Osteocyte (in vitro differentiated cells): ENCODE results near the gene LRIT2. TPM values are rescaled to one million over a fixed set of nuclear protein-coding genes. Genes with fewer than 3 reads are reported as not detected.
"Not testable (repeated sequence)": the region's sequence is repeated elsewhere in the genome, so short reads cannot be mapped to it uniquely, and the experiment has no call there.

Experiments used
- DNase-seq: peaks from one replicate; pipeline ENCODE4 v3.0.0; 2021; ENCODE audit warnings: mixed read lengths; ENCODE audit not compliant: unreplicated experiment; ENCODE audit errors: extremely low spot score
- H3K27ac Mint-ChIP-seq: one replicate; pipeline ENCODE4 v1.8.0; 2021; ENCODE audit warnings: mild to moderate bottlenecking, mixed read lengths; ENCODE audit not compliant: unreplicated experiment
- H3K27me3 Mint-ChIP-seq: one replicate; pipeline ENCODE4 v1.8.0; 2021; ENCODE audit warnings: mixed read lengths; ENCODE audit not compliant: unreplicated experiment
- H3K36me3 Mint-ChIP-seq: one replicate; pipeline ENCODE4 v1.8.0; 2021; ENCODE audit warnings: mixed read lengths; ENCODE audit not compliant: unreplicated experiment
- H3K4me1 Mint-ChIP-seq: one replicate; pipeline ENCODE4 v1.8.0; 2021; ENCODE audit warnings: mixed read lengths; ENCODE audit not compliant: unreplicated experiment
- H3K4me3 Mint-ChIP-seq: one replicate; pipeline ENCODE4 v1.8.0; 2021; ENCODE audit warnings: mild to moderate bottlenecking, moderate library complexity, mixed read lengths; ENCODE audit not compliant: unreplicated experiment
- H3K9me3 Mint-ChIP-seq: one replicate; pipeline ENCODE4 v1.8.0; 2021; ENCODE audit warnings: mixed read lengths; ENCODE audit not compliant: unreplicated experiment
- CTCF ChIP-seq: fragments of 200-600 bp; sonication (generic); IDR thresholded peaks from 2 replicates; pipeline ENCODE4 v1.5.0; 2021; ENCODE audit warnings: antibody characterized with exemption, mild to moderate bottlenecking, moderate library complexity
- total RNA-seq: library from RNA; stranded (reverse); gene quantifications from 2 replicates; pipeline ENCODE4 v1.2.1, GENCODE V29; 2021

LRIT2 gene
- total RNA-seq, 1 donor from 2014 or later, result not detected

DNA sequence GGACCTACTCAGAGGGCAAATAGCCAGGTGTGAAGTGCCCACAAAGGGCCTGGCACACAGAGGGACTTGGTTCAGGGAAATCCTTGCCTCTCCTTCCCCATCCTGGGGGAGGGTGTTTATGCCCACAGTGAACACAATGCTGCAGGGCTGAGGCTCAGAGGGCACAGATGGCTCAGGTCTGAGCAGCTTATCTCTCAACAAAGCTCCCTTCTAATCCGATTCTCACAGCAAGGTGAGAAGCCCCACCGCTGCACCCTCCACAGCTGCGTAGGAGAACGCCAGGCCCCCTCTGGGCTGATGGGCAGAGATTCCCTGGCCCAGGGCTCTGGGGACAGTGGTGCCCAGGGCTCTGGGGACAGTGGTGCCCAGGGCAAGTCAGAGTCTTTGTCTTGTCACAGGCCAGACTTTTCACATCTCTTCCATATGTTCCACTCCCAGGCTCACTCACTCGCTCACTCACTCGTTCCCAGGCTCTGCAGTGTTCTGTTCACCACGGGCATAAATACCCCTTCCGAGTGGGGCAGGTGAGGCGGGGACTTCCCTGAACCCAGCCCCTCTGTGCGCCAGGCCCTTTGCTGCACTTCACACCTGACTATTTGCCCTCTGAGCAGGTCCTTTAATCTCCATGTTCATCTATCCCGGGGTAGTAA lies 39.7 kb downstream of the LRIT2 start:
- no peak overlapping the region for H3K4me3 Mint-ChIP-seq
- no peaks in the 10 kb centered on the region for H3K36me3 Mint-ChIP-seq
- no peaks in the 10 kb centered on the region for H3K4me1 Mint-ChIP-seq
- no peak for TF ChIP-seq CTCF
- H3K9me3 Mint-ChIP-seq, result no peaks in the 10 kb centered on the region
- H3K27me3 Mint-ChIP-seq, result peaks cover 8% of the 10 kb centered on the region
- no peak for DNase-seq
- H3K27ac Mint-ChIP-seq, result no peak overlapping the region

- Mint-ChIP-seq H3K4me1 (no peaks in the 10 kb centered on the region), H3K27ac (no peak overlapping the region), H3K9me3 (no peaks in the 10 kb centered on the region), H3K36me3 (no peaks in the 10 kb centered on the region), H3K4me3 (no peak overlapping the region), H3K27me3 (peaks cover 8% of the 10 kb centered on the region)
- no peak for DNase-seq
- TF ChIP-seq CTCF, result no peak
Measured at GRCh38 chr10:84184517-84184916, 40.8 kb downstream of the LRIT2 start.

DNA sequence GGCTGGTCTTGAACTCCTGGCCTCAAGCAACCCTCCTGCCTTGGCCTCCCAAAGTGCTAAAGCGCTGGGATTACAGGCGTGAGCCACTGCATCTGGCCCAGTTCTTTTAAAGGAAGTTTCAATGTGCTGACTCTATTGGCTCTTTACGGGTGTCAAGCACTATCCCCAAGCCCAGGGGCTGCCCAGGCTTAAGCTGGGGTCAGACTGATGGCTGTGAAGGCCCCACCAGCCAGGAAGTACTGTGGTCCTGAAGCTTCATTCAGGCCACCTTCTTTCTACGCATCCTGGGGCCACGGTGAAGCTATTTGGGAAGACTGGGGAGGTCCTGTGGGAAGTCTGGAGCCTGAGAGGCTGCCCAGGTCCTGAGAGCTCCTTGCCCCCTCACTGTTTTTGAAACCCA lies 43.7 kb downstream of the LRIT2 start:
- TF ChIP-seq CTCF, result no peak
- no peaks in the 10 kb centered on the region for H3K9me3 Mint-ChIP-seq
- no peak for DNase-seq
- H3K4me3 Mint-ChIP-seq, result no peak overlapping the region
- peaks cover 4% of the 10 kb centered on the region for H3K27me3 Mint-ChIP-seq
- no peaks in the 10 kb centered on the region for H3K4me1 Mint-ChIP-seq
- no peaks in the 10 kb centered on the region for H3K36me3 Mint-ChIP-seq
- H3K27ac Mint-ChIP-seq, result no peak overlapping the region

GRCh38 chr10:84180386-84180785 lies 45.0 kb downstream of the LRIT2 start:
- H3K36me3 Mint-ChIP-seq, H3K4me3 Mint-ChIP-seq, H3K27ac Mint-ChIP-seq, H3K27me3 Mint-ChIP-seq, H3K4me1 Mint-ChIP-seq, H3K9me3 Mint-ChIP-seq, DNase-seq: not testable (repeated sequence)

DNA sequence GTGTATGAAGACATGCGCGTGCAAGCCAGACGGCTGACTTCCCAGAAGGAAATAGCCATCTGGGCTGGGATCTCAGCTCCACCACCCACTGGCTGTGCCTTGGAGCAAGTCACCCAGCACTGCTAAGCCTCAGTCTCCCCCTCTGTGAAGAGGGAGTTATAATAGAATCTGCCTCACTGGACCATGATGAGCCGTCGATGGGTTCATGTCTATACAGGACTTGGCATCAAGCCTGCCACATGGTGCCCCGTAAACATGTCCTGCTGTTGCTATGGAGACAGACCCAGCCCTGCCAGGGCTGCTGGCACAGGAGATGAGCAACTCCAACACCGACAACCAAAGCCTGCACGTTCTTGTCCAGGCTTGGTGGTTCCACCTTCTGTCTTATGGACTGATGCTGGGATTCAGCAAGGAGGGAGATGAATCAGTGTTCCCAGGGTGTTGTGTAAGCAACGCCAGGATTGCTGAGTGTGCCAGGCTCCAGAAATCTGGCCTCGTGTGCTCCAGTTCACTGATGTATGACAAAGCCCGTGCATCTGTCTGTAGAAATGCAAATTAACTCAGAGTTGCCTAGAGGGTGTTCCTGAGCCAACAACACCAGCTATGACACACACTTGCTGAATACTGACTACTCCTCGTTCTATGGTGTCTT lies 46.2 kb downstream of the LRIT2 start:
- no peaks in the 10 kb centered on the region for H3K4me1 Mint-ChIP-seq
- H3K9me3 Mint-ChIP-seq, result no peaks in the 10 kb centered on the region
- H3K27ac Mint-ChIP-seq, result no peak overlapping the region
- H3K27me3 Mint-ChIP-seq, result peaks cover 4% of the 10 kb centered on the region
- no peaks in the 10 kb centered on the region for H3K36me3 Mint-ChIP-seq
- TF ChIP-seq CTCF, result no peak
- no peak for DNase-seq
- no peak overlapping the region for H3K4me3 Mint-ChIP-seq
